SK-N-SH (cell line): Measurements from ENCODE around the gene SLC32A1. TPM values are rescaled to one million over a fixed set of nuclear protein-coding genes. Genes with fewer than 3 reads are reported as not detected.

ENCODE experiments used
- CTCF ChIA-PET: fragments of 300-600, 350-600 bp; formaldehyde crosslinking; extraction: SDS; loops from one replicate; lab custom pipeline; 2021; lab: Yijun Ruan, JAX
- POLR2A ChIA-PET: fragments of 350-600 bp; sonication (Branson Sonifier 250); formaldehyde crosslinking; extraction: SDS; loops from one replicate; lab custom pipeline; 2020; ENCODE audit warnings: antibody characterized with exemption, inconsistent platforms; lab: Yijun Ruan, JAX
- DNase-seq: peaks from one replicate; pipeline ENCODE4 v3.0.0; 2012
- H2AFZ ChIP-seq: fragments of 200-600 bp; sonication (generic); 2 replicates; pipeline ENCODE4 v1.8.1; 2016; ENCODE audit warnings: antibody characterized with exemption, mild to moderate bottlenecking, low read depth
- H3F3A ChIP-seq: fragments of 200-600 bp; sonication (generic); replicated peaks from 2 replicates; pipeline ENCODE3; 2016; ENCODE audit warnings: antibody characterized with exemption, mild to moderate bottlenecking; ENCODE audit not compliant: insufficient read depth
- H3K27ac ChIP-seq, 2 experiments: fragments of 200-500 bp in 1 of 2; fragments of 200-600 bp in 1 of 2; sonication (Bioruptor generic) in 1 of 2; sonication (generic), shearing (Covaris generic) in 1 of 2; 2 replicates each; pipeline versions ENCODE4 v1.5.1 to v1.6.1; 2014 to 2016; ENCODE audit warnings: low read depth in 2 of 2, inconsistent platforms in 1 of 2, low read length in 1 of 2, mild to moderate bottlenecking in 1 of 2, mixed read lengths in 1 of 2
- H3K27me3 ChIP-seq: fragments of 200-600 bp; sonication (generic), shearing (Covaris generic); 2 replicates; pipeline ENCODE4 v1.6.1; 2016; ENCODE audit warnings: mixed run types; ENCODE audit not compliant: insufficient read depth
- H3K36me3 ChIP-seq, 2 experiments: fragments of 200-500 bp in 1 of 2; fragments of 200-600 bp in 1 of 2; sonication (Bioruptor generic) in 1 of 2; sonication (generic) in 1 of 2; replicated peaks in 1 of 2; 2 replicates each; pipeline versions ENCODE3 to v1.5.1; 2014 to 2016; ENCODE audit warnings: low read length in 1 of 2, mild to moderate bottlenecking in 1 of 2; ENCODE audit not compliant: insufficient read depth in 2 of 2, control insufficient read depth in 1 of 2
- H3K4me1 ChIP-seq, 2 experiments: fragments of 200-500 bp in 1 of 2; fragments of 200-600 bp in 1 of 2; sonication (Bioruptor generic) in 1 of 2; sonication (generic), shearing (Covaris generic) in 1 of 2; 2 replicates each; pipeline versions ENCODE4 v1.5.1 to v1.6.1; 2014 to 2016; ENCODE audit warnings: low read depth in 1 of 2, low read length in 1 of 2, mixed run types in 1 of 2; ENCODE audit not compliant: insufficient read depth in 2 of 2, control insufficient read depth in 1 of 2
- H3K4me2 ChIP-seq: fragments of 200-600 bp; sonication (generic), shearing (Covaris generic); 2 replicates; pipeline ENCODE4 v1.6.1; 2017; ENCODE audit warnings: mixed run types
- H3K4me3 ChIP-seq, 2 experiments: fragments of 200-500 bp in 1 of 2; fragments of 200-600 bp in 1 of 2; sonication (Bioruptor generic) in 1 of 2; sonication (generic), shearing (Covaris generic) in 1 of 2; 2 replicates each; pipeline versions ENCODE4 v1.5.1 to v1.8.1; 2014 to 2016; ENCODE audit warnings: low read depth in 2 of 2, inconsistent platforms in 1 of 2, low read length in 1 of 2, mild to moderate bottlenecking in 1 of 2, mixed read lengths in 1 of 2, moderate library complexity in 1 of 2
- H3K79me2 ChIP-seq: fragments of 200-600 bp; sonication (generic); 2 replicates; pipeline ENCODE4 v1.8.1; 2017; ENCODE audit warnings: mild to moderate bottlenecking; ENCODE audit not compliant: insufficient read depth
- H3K9ac ChIP-seq: fragments of 200-600 bp; sonication (generic); 2 replicates; pipeline ENCODE4 v1.6.1; 2017; ENCODE audit warnings: mixed run types
- H3K9me2 ChIP-seq: fragments of 200-600 bp; sonication (generic); 2 replicates; pipeline ENCODE4 v1.6.1; 2017; ENCODE audit warnings: mixed run types
- H3K9me3 ChIP-seq: fragments of 200-600 bp; sonication (generic); 2 replicates; pipeline ENCODE4 v1.6.1; 2017; ENCODE audit warnings: mixed run types, mild to moderate bottlenecking, moderate library complexity
- H4K20me1 ChIP-seq: fragments of 200-600 bp; sonication (generic); 2 replicates; pipeline ENCODE4 v1.6.1; 2017; ENCODE audit warnings: mild to moderate bottlenecking, mixed run types; ENCODE audit not compliant: insufficient read depth
- ELF1 ChIP-seq: IDR thresholded peaks from 2 replicates; pipeline ENCODE4 v1.4.0; 2012
- EZH2phosphoT487 ChIP-seq: fragments of 200-600 bp; sonication (generic); IDR thresholded peaks from 2 replicates; pipeline ENCODE4 v1.6.1; 2017; ENCODE audit warnings: low read depth, mixed run types, mild to moderate bottlenecking, antibody characterized with exemption, moderate library complexity, borderline replicate concordance
- FOSL2 ChIP-seq: IDR thresholded peaks from 2 replicates; pipeline ENCODE4 v1.4.0; 2012; ENCODE audit warnings: low read depth, mild to moderate bottlenecking, moderate library complexity, borderline replicate concordance
- GABPA ChIP-seq: IDR thresholded peaks from 2 replicates; pipeline ENCODE4 v1.4.0; 2012; ENCODE audit warnings: low read depth, mild to moderate bottlenecking
- JUND ChIP-seq: IDR thresholded peaks from 2 replicates; pipeline ENCODE4 v1.4.0; 2012
- MEF2A ChIP-seq: IDR thresholded peaks from 2 replicates; pipeline ENCODE4 v1.4.0; 2012; ENCODE audit warnings: low read depth, borderline replicate concordance
- PBX3 ChIP-seq: IDR thresholded peaks from 2 replicates; pipeline ENCODE4; 2012
- RAD21 ChIP-seq: IDR thresholded peaks from 2 replicates; pipeline ENCODE4 v1.6.1; 2012; ENCODE audit warnings: mild to moderate bottlenecking, low read length
- RCOR1 ChIP-seq: fragments of 150-350 bp; IDR thresholded peaks from 2 replicates; pipeline ENCODE4 v1.6.1; 2017; ENCODE audit warnings: antibody characterized with exemption, low read length
- TAF1 ChIP-seq: IDR thresholded peaks from 2 replicates; pipeline ENCODE4 v1.6.1; 2012; ENCODE audit warnings: low read depth, mild to moderate bottlenecking, low read length, moderate library complexity, borderline replicate concordance
- TCF12 ChIP-seq: IDR thresholded peaks from 2 replicates; pipeline ENCODE4 v1.4.0; 2012
- YY1 ChIP-seq: IDR thresholded peaks from 2 replicates; pipeline ENCODE4 v1.4.0; 2012; ENCODE audit warnings: low read depth, mild to moderate bottlenecking
- WGBS: methylation state at CpG from one replicate; pipeline ENCODE4 v1.1.6; 2017; ENCODE audit warnings: low lambda C conversion rate; 5-methylcytosine and 5-hydroxymethylcytosine counted together
- polyA plus RNA-seq, 3 experiments: library from polyadenylated mRNA; depleted of rRNA; stranded (reverse); fragments of >200 nt; gene quantifications; 2 replicates each; pipeline ENCODE4 v1.2.3, GENCODE V29; 2012
- TF ChIP-seq, protein P1 (sequence below): IDR thresholded peaks from 2 replicates; pipeline ENCODE4 v1.6.1; 2012; ENCODE audit warnings: mild to moderate bottlenecking, low read depth, low read length, moderate library complexity
- TF ChIP-seq, protein P2 (sequence below): fragments of 200-600 bp; sonication (generic); IDR thresholded peaks from 2 replicates; pipeline ENCODE4 v1.6.1; 2017; ENCODE audit warnings: antibody characterized with exemption, mild to moderate bottlenecking, moderate library complexity
- TF ChIP-seq, protein P3 (sequence below): IDR thresholded peaks from 2 replicates; pipeline ENCODE4 v1.4.0; 2012; ENCODE audit warnings: low read depth, borderline replicate concordance

Gene SLC32A1
- polyA plus RNA-seq, 1 of the 3 experiments (the other 2 are of a cell fraction) = not detected

- TF ChIP-seq, protein P1, sequence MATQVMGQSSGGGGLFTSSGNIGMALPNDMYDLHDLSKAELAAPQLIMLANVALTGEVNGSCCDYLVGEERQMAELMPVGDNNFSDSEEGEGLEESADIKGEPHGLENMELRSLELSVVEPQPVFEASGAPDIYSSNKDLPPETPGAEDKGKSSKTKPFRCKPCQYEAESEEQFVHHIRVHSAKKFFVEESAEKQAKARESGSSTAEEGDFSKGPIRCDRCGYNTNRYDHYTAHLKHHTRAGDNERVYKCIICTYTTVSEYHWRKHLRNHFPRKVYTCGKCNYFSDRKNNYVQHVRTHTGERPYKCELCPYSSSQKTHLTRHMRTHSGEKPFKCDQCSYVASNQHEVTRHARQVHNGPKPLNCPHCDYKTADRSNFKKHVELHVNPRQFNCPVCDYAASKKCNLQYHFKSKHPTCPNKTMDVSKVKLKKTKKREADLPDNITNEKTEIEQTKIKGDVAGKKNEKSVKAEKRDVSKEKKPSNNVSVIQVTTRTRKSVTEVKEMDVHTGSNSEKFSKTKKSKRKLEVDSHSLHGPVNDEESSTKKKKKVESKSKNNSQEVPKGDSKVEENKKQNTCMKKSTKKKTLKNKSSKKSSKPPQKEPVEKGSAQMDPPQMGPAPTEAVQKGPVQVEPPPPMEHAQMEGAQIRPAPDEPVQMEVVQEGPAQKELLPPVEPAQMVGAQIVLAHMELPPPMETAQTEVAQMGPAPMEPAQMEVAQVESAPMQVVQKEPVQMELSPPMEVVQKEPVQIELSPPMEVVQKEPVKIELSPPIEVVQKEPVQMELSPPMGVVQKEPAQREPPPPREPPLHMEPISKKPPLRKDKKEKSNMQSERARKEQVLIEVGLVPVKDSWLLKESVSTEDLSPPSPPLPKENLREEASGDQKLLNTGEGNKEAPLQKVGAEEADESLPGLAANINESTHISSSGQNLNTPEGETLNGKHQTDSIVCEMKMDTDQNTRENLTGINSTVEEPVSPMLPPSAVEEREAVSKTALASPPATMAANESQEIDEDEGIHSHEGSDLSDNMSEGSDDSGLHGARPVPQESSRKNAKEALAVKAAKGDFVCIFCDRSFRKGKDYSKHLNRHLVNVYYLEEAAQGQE = no peak
- no peak for TF ChIP-seq ELF1
- no peak for TF ChIP-seq FOSL2
- TF ChIP-seq RCOR1 = no peak
- TF ChIP-seq PBX3 = no peak
- no peak for TF ChIP-seq JUND
- TF ChIP-seq GABPA = no peak
- no peak for TF ChIP-seq TCF12
- TF ChIP-seq EZH2phosphoT487 = no peak
- TF ChIP-seq RAD21 = no peak
- no peak for TF ChIP-seq YY1
- TF ChIP-seq MEF2A = no peak
- no peak for TF ChIP-seq TAF1
- ChIA-PET POLR2A (no interaction called here), CTCF (interaction anchor here (0.5 to 15.8 kb wide), 31 partner anchors 13 to 297 kb away, joined by 3 to 321 read pairs (median 5); partner anchors contain the start of genes DHX35, FAM83D, PPP1R16B and SLC32A1)
- Histone ChIP-seq H3K4me2 (no peak overlapping the region), H3K4me1 (peaks cover 0 to 14% of the 10 kb centered on the region in 2 experiments; a peak in 2 of 4 replicates), H3K79me2 (peaks cover 15% of the 10 kb centered on the region), H3K4me3 (no peak overlapping the region), H3K27me3 (no peaks in the 10 kb centered on the region), H3F3A (no peaks in the 10 kb centered on the region), H3K9ac (no peak overlapping the region), H3K27ac (no peak overlapping the region), H2AFZ (no peak overlapping the region), H3K9me2 (no peaks in the 10 kb centered on the region), H4K20me1 (peaks cover 6% of the 10 kb centered on the region; the same call in 1 of the 2 replicates), H3K9me3 (no peaks in the 10 kb centered on the region), H3K36me3 (peaks cover 36 to 49% of the 10 kb centered on the region in 2 experiments)
- DNase-seq = no peak
- 96% methylated on average over 4 of the region's 4 CpGs for WGBS
These were observed 27.7 kb downstream of the SLC32A1 start for GRCh38 chr20:38752029-38752428.

DNA sequence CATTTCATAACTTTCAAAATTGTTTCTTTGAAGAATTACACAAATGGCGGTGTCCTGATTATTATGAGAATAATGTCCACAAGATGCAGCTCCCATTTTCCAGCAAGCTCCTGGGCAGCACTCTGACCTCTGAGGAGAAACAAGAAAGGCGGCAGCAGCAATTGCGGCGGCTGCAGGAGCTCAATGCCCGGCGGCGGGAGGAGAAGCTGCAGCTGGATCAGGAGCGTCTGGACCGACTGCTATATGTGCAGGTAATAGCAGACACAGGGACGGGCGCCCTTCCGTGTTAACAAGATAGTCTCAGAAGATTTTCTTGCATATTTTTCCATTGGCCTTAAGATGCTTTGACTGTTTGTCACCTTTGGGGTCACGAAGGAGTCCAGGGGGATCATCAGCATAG is 30.6 kb downstream of the SLC32A1 start:
- Histone ChIP-seq H3K9me3 (no peaks in the 10 kb centered on the region), H2AFZ (no peak overlapping the region), H3K79me2 (peaks cover 2% of the 10 kb centered on the region), H3K9me2 (no peaks in the 10 kb centered on the region), H3K27me3 (no peaks in the 10 kb centered on the region), H4K20me1 (peaks cover 6% of the 10 kb centered on the region; the same call in 1 of the 2 replicates), H3K27ac (no peak overlapping the region), H3K4me3 (no peak overlapping the region), H3K36me3 (peaks cover 46 to 69% of the 10 kb centered on the region in 2 experiments), H3F3A (no peaks in the 10 kb centered on the region), H3K9ac (no peak overlapping the region)
- POLR2A ChIA-PET = no interaction called here
- 90% methylated on average over 13 of the region's 13 CpGs for WGBS
- CTCF ChIA-PET = interaction anchor here (0.6 to 15.8 kb wide), 7 partner anchors 10 to 188 kb away, joined by 3 to 321 read pairs (median 6); no protein-coding TSS in a partner anchor
- no peak for TF ChIP-seq RAD21
- TF ChIP-seq, protein P2, sequence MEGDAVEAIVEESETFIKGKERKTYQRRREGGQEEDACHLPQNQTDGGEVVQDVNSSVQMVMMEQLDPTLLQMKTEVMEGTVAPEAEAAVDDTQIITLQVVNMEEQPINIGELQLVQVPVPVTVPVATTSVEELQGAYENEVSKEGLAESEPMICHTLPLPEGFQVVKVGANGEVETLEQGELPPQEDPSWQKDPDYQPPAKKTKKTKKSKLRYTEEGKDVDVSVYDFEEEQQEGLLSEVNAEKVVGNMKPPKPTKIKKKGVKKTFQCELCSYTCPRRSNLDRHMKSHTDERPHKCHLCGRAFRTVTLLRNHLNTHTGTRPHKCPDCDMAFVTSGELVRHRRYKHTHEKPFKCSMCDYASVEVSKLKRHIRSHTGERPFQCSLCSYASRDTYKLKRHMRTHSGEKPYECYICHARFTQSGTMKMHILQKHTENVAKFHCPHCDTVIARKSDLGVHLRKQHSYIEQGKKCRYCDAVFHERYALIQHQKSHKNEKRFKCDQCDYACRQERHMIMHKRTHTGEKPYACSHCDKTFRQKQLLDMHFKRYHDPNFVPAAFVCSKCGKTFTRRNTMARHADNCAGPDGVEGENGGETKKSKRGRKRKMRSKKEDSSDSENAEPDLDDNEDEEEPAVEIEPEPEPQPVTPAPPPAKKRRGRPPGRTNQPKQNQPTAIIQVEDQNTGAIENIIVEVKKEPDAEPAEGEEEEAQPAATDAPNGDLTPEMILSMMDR = no peak
- no peak for TF ChIP-seq PBX3
- TF ChIP-seq, protein P3, sequence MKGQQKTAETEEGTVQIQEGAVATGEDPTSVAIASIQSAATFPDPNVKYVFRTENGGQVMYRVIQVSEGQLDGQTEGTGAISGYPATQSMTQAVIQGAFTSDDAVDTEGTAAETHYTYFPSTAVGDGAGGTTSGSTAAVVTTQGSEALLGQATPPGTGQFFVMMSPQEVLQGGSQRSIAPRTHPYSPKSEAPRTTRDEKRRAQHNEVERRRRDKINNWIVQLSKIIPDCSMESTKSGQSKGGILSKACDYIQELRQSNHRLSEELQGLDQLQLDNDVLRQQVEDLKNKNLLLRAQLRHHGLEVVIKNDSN = no peak
- TF ChIP-seq, all 33 proteins: peak for 0
- Histone ChIP-seq H3K4me1 (peaks cover 0 to 3% of the 10 kb centered on the region in 2 experiments; a peak in 2 of 4 replicates), H3K4me2 (no peak overlapping the region)
- DNase-seq = no peak
